GM10248 (cell line): Measurements from ENCODE around the gene KANK3.

Experiments used
- CTCF ChIA-PET: fragments of 300-600 bp; sonication (Branson Sonifier 250); formaldehyde crosslinking; extraction: SDS; loops from one replicate; lab custom pipeline; 2021; ENCODE audit warnings: antibody characterized with exemption; lab: Yijun Ruan, JAX
- POLR2A ChIA-PET: fragments of 350-650 bp; sonication (Branson Sonifier 250); formaldehyde crosslinking; extraction: SDS; loops from one replicate; lab custom pipeline; 2020; ENCODE audit warnings: antibody characterized with exemption; lab: Yijun Ruan, JAX
- DNase-seq: peaks from one replicate; pipeline ENCODE4 v3.0.0; 2012; ENCODE audit errors: extremely low spot score
- CTCF ChIP-seq: IDR thresholded peaks from 2 replicates; pipeline ENCODE4 v1.5.1; 2012; ENCODE audit warnings: mild to moderate bottlenecking, low read depth; ENCODE audit errors: extremely low read depth, missing control alignments, control extremely low read depth

The KANK3 gene

GRCh38 chr19:8311461-8312260 lies 31.4 kb downstream of the KANK3 start:
- ChIA-PET CTCF (interaction anchor here (1.1 to 2.4 kb wide), 4 partner anchors 9 to 50 kb away, joined by 3 to 7 read pairs (median 6); partner anchors contain the start of genes NDUFA7 and RPS28), POLR2A (interaction anchor here (0.5 to 1.1 kb wide), 3 partner anchors 10 to 186 kb away, joined by 3 read pairs; partner anchors contain the start of genes NDUFA7 and RPS28)
- TF ChIP-seq CTCF = no peak
- no peak for DNase-seq

- POLR2A ChIA-PET = interaction anchor here (0.6 kb wide), 1 partner anchor 10 kb away, joined by 3 read pairs; no protein-coding TSS in a partner anchor
- CTCF ChIA-PET = interaction anchor here (1.1 to 2.4 kb wide), 4 partner anchors 8 to 49 kb away, joined by 3 to 7 read pairs (median 6); partner anchors contain the start of genes NDUFA7 and RPS28
Observed at GRCh38 chr19:8310342-8311055, 32.6 kb downstream of the KANK3 start.

GRCh38 chr19:8308891-8309291 lies 34.2 kb downstream of the KANK3 start:
- no peak for TF ChIP-seq CTCF
- DNase-seq = no peak
- ChIA-PET POLR2A (interaction anchor here (0.6 kb wide), 1 partner anchor 12 kb away, joined by 4 read pairs; the partner anchor contains the start of genes NDUFA7 and RPS28), CTCF (no interaction called here)

More at GRCh38 chr19:8310342-8311055, 32.6 kb downstream of the KANK3 start:
- TF ChIP-seq CTCF = no peak
- DNase-seq = no peak

- CTCF ChIA-PET = interaction anchor here (1.9 kb wide), 1 partner anchor 106 kb away, joined by 4 read pairs; the partner anchor contains the start of gene MARCHF2
- DNase-seq = peak; percentile 94
- TF ChIP-seq CTCF = no peak
- POLR2A ChIA-PET = interaction anchor here (0.7 kb wide), 1 partner anchor 15 kb away, joined by 3 read pairs; no protein-coding TSS in a partner anchor
Observed at GRCh38 chr19:8307965-8308866, 34.8 kb downstream of the KANK3 start, which contains the start of gene CD320. Gene CD320 (minus strand): TSS chr19:8308358. CDS start chr19:8308290, 68 bp downstream.

GRCh38 chr19:8307400-8307964 lies 35.6 kb downstream of the KANK3 start:
- ChIA-PET CTCF (interaction anchor here (1.9 kb wide), 1 partner anchor 106 kb away, joined by 4 read pairs; the partner anchor contains the start of gene MARCHF2), POLR2A (interaction anchor here (0.7 kb wide), 1 partner anchor 16 kb away, joined by 3 read pairs; no protein-coding TSS in a partner anchor)
- no peak for DNase-seq
- TF ChIP-seq CTCF = no peak
